HepG2 (cell line): Measurements from ENCODE around the gene VEZF1. TPM values are rescaled to one million over a fixed set of nuclear protein-coding genes. Genes with fewer than 3 reads are reported as not detected.
A peak's percentile ranks its signal among the peaks of the same experiment; 100 is the strongest.

Experiments used
- BCL3 ChIP-seq: sonication (generic); formaldehyde crosslinking; IDR thresholded peaks from 2 replicates; pipeline ENCODE4 v1.5.1; 2020; ENCODE audit warnings: mild to moderate bottlenecking, missing genetic modification reagents, moderate library complexity
- BORCS8-MEF2B ChIP-seq: sonication (generic); formaldehyde crosslinking; IDR thresholded peaks from 2 replicates; pipeline ENCODE4 v1.8.0; 2022; ENCODE audit warnings: mild to moderate bottlenecking, missing genetic modification reagents
- DMTF1 ChIP-seq: sonication (generic); formaldehyde crosslinking; IDR thresholded peaks from 2 replicates; pipeline ENCODE4 v1.4.0; 2020; ENCODE audit warnings: mild to moderate bottlenecking, missing genetic modification reagents
- EP300 ChIP-seq, 3 experiments: sonication (generic) in 1 of 3; formaldehyde crosslinking in 1 of 3; IDR thresholded peaks; 2 replicates each; pipeline versions ENCODE4 v1.5.1 to v1.6.1; 2011 to 2020; ENCODE audit warnings: low read depth in 2 of 3, low read length in 2 of 3, borderline replicate concordance in 1 of 3, improper control_type of control experiment in 1 of 3, mild to moderate bottlenecking in 1 of 3, missing genetic modification reagents in 1 of 3, moderate library complexity in 1 of 3
- GABPB1 ChIP-seq: IDR thresholded peaks from 2 replicates; pipeline ENCODE4 v1.6.1; 2016; ENCODE audit warnings: mild to moderate bottlenecking, missing genetic modification reagents, moderate library complexity, missing compliant biosample characterization
- HNF4G ChIP-seq, 2 experiments: sonication (generic) in 1 of 2; formaldehyde crosslinking in 1 of 2; IDR thresholded peaks; 2 replicates each; pipeline versions ENCODE4 v1.4.0 to v1.6.1; 2011 to 2020; ENCODE audit warnings: borderline replicate concordance in 2 of 2, low read depth in 2 of 2, mild to moderate bottlenecking in 2 of 2, low read length in 1 of 2, missing genetic modification reagents in 1 of 2, moderate library complexity in 1 of 2
- HOMEZ ChIP-seq: IDR thresholded peaks from 2 replicates; pipeline ENCODE4 v1.6.1; 2016; ENCODE audit warnings: low read depth
- HOXA3 ChIP-seq: sonication (generic); formaldehyde crosslinking; IDR thresholded peaks from 2 replicates; pipeline ENCODE4 v1.5.0; 2020; ENCODE audit warnings: missing genetic modification reagents
- IKZF4 ChIP-seq: sonication (generic); formaldehyde crosslinking; IDR thresholded peaks from 2 replicates; pipeline ENCODE4 v1.5.1; 2020; ENCODE audit warnings: borderline replicate concordance, mild to moderate bottlenecking, low read depth, missing genetic modification reagents; ENCODE audit errors: not compliant biosample characterization
- KDM6A ChIP-seq: IDR thresholded peaks from 2 replicates; pipeline ENCODE4 v1.6.1; 2016; ENCODE audit warnings: low read depth
- KMT2B ChIP-seq: IDR thresholded peaks from 2 replicates; pipeline ENCODE4 v1.6.1; 2016; ENCODE audit warnings: missing genetic modification reagents, missing compliant biosample characterization
- NR2C2 ChIP-seq: sonication (generic); formaldehyde crosslinking; IDR thresholded peaks from 2 replicates; pipeline ENCODE4 v1.4.0; 2020; ENCODE audit warnings: missing genetic modification reagents, mild to moderate bottlenecking, moderate library complexity, borderline replicate concordance
- PATZ1 ChIP-seq: sonication (generic); formaldehyde crosslinking; IDR thresholded peaks from 2 replicates; pipeline ENCODE4 v1.4.0; 2020; ENCODE audit warnings: missing genetic modification reagents
- ZBTB8A ChIP-seq: sonication (generic); formaldehyde crosslinking; IDR thresholded peaks from 2 replicates; pipeline ENCODE4 v1.4.0; 2020; ENCODE audit warnings: mild to moderate bottlenecking, low read depth, missing genetic modification reagents, borderline replicate concordance
- ZFP91 ChIP-seq: sonication (generic); formaldehyde crosslinking; IDR thresholded peaks from 2 replicates; pipeline ENCODE4 v1.9.0; 2022; ENCODE audit warnings: missing genetic modification reagents, mild to moderate bottlenecking, borderline replicate concordance
- ZNF333 ChIP-seq: sonication (generic); formaldehyde crosslinking; IDR thresholded peaks from 2 replicates; pipeline ENCODE4 v1.4.0; 2020; ENCODE audit warnings: mild to moderate bottlenecking, missing genetic modification reagents, borderline replicate concordance
- ZNF776 ChIP-seq: sonication (generic); formaldehyde crosslinking; IDR thresholded peaks from 2 replicates; pipeline ENCODE4 v1.4.0; 2020; ENCODE audit warnings: mild to moderate bottlenecking, missing genetic modification reagents
- polyA plus RNA-seq, 8 experiments: library from polyadenylated mRNA; depleted of rRNA in 3 of 8; stranded (reverse) in 7 of 8; unstranded in 1 of 8; fragments of >200 nt; fragmentation: Illumina TruSeq in 4 of 8; extraction: Trizol in 4 of 8; gene quantifications; 2 replicates each; pipeline versions ENCODE4 v1.2.1 to v1.2.3, GENCODE V29; 2011 to 2016; ENCODE audit warnings: low read depth in 4 of 8, missing spikeins in 1 of 8, mixed read lengths in 1 of 8; ENCODE audit not compliant: insufficient read depth in 1 of 8
- total RNA-seq, 5 experiments: library from RNA; depleted of rRNA; stranded (reverse); fragments of >200 nt; fragmentation: Illumina TruSeq; extraction: Trizol; gene quantifications; 2 replicates each; pipeline ENCODE4 v1.2.3, GENCODE V29; 2016; ENCODE audit warnings: low read depth in 1 of 5

Gene VEZF1
- total and polyA plus RNA-seq, 2 of the 13 experiments (the other 11 are each of a cell fraction or from before 2014, with no cell fraction given), result 45.9 to 49.7 TPM

GRCh38 chr17:57948555-57949420 is 39.3 kb downstream of the VEZF1 start (continued):
- TF ChIP-seq BORCS8-MEF2B (CRISPR knock-in tag), result no peak
- TF ChIP-seq ZFP91 (CRISPR knock-in tag), result peak; percentile 14; the same call in 1 of the 2 replicates
- no peak for TF ChIP-seq HOXA3 (CRISPR knock-in tag)
- TF ChIP-seq DMTF1, result no peak
- no peak for TF ChIP-seq ZNF333 (CRISPR knock-in tag)
- TF ChIP-seq HNF4G (IDR thresholded peaks at IDR 0.05; ENCODE audit: borderline replicate concordance, low read depth, low read length), result peak; percentile 77; the same call in 1 of the 2 replicates
- TF ChIP-seq HNF4G (CRISPR knock-in tag; IDR thresholded peaks at IDR 0.05; ENCODE audit: borderline replicate concordance, low read depth), result no peak
- TF ChIP-seq KDM6A, result no peak
- TF ChIP-seq IKZF4 (CRISPR knock-in tag), result no peak
- no peak for TF ChIP-seq GABPB1 (CRISPR knock-in tag)
- peak; percentile 46; the same call in 1 of the 2 replicates for TF ChIP-seq BCL3
- no peak for TF ChIP-seq ZBTB8A
- TF ChIP-seq PATZ1 (CRISPR knock-in tag), result peak; percentile 51
- no peak for TF ChIP-seq KMT2B (CRISPR knock-in tag)
- TF ChIP-seq ZNF776 (CRISPR knock-in tag), result 0 out of 2 replicates have a peak, but pooled peaks have one; percentile 23
- 0 out of 4 replicates have a peak, but pooled peaks of 1 of the 2 experiments have one; percentile 16 for TF ChIP-seq EP300 (IDR thresholded peaks at IDR 0.05; ENCODE audit: low read depth in 2 of 2, low read length in 2 of 2)
- no peak for TF ChIP-seq EP300 (CRISPR knock-in tag; IDR thresholded peaks at IDR 0.05; ENCODE audit: borderline replicate concordance)
- peak; percentile 23; the same call in 1 of the 2 replicates for TF ChIP-seq NR2C2
- TF ChIP-seq HOMEZ (CRISPR knock-in tag), result no peak
